GM21786 (cell line): ENCODE results near the gene PACSIN1.

Experiments
- ATAC-seq: cut with Tn5 transposase; IDR thresholded peaks from one replicate; pipeline ENCODE4 v1.9.1; 2021; ENCODE audit not compliant: unreplicated experiment

PACSIN1 gene

DNA sequence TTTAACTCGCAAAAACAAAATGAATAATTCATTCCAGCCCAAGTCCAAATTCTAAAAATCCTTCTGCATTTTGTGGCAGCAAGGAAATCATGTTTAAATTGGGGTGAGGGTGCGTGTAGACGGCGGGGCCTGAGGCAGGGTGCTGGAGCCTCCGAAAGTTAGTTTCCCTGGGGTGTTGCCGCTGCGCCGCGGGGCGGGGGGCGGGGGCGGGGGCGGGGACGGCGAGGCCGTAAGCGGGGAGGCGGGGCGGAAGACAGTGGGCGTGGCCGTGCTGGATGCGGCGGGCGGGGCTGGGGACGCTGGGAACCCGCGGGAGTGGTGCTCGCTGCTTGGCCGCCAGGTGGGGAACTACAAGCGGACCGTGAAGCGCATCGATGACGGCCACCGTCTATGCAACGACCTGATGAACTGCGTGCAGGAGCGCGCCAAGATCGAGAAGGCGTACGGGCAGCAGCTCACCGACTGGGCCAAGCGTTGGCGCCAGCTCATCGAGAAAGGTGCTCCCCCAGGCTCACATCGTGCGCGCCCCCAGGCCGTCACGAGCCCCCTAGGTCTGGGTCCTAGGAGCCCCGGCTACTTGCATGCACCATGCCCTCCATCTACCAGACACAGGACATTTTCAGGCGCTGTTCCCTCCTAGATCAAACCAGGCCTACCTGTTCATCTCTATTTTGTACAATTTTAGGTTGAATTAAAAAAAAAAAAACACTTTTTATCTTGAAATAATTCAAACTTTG, 61.3 kb downstream of the PACSIN1 start:
- ATAC-seq, result peak; percentile 90

DNA sequence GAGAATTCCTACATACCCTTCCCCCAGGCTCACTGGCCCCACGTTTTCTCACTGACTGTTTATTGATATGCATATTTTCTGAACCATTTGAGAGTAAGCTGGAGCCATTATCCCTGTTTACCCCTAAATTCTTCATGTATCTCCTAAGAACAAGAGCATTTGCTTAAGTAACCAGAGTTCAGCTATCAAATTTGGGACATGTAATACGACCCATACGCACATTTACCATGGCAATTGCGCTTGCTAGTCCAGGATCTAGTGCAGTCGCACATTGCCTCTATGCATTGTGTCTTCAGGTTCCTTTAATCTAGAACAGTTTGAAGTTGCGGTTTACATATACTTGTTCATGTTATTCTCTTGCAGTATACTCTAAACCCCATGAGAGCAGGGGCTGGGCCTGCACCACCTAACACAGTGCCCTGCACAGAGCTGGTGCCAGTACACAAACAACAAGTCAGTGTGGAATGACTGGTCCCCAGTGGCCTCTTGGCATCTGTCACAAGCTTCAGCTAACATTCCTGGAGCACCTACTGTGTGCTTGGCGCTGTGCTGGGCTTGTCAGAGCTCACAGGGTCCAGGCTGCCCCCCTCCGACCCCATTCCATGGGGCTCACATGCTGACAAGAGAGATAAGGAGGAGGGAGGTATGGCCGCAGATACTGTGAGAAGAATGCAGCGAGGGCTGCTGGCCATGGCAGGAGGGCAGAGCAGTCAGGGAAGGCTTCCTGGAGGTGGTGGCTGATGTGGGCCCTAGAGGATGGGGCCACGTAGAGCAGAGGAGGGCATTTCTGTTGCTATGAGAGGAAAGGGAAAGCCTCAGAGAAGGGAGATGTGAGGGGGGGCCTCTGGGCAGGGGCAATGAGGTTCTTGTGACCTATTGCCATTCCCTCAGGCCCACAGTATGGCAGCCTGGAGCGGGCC, 62.1 kb downstream of the PACSIN1 start:
- no peak for ATAC-seq

DNA sequence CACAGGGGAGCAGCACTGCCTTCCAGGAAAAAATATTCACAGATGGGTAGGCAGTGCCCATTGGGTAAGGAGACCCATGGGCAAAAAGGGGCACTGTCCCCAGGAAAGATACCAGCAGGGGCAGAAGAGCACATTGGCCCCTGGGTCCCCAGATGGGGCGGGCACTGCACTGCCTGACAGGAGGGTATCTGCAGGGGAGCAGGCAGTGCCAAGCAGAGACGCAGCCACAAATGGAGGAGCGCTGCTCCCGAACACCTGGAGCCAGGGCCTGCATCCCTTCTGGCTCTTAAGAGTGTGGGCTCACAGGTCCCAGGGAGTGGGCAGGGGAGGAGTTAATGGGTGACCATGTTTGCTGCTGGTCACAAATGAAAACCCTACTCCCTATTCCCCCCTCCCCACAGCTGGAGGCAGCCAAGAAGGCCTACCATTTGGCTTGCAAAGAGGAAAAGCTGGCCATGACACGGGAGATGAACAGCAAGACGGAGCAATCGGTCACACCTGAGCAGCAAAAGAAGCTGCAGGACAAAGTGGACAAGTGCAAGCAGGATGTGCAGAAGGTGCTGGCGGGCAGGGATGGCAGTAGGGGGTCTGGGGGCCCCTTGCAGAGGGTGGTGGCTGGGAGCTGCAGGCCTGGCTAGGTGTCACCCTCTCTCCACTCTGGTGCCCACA, 63.3 kb downstream of the PACSIN1 start:
- no peak for ATAC-seq

DNA sequence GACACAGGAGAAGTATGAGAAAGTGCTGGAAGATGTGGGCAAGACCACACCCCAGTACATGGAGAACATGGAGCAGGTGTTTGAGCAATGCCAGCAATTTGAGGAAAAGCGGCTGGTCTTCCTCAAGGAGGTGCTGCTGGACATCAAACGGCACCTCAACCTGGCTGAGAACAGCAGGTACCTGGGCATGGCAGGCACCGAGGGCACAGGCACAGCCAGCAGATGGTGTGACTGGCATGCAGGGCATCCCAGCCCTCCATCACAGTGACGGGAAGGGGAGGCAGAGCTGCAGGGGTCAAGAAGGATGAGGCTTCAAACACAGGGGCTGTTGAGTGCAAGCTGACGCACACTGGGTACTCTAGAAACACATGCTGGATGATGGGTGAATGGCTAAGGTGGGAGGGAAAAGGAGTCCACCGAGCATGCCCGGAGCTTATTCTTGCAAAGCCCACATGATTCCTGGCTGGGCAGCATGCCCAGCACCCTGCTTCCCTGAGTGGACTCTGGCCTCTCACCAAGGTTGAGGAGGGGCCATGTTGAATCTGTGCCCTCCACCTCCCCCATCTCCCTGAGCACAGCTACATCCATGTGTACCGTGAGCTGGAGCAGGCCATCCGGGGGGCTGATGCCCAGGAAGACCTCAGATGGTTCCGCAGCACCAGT, 63.9 kb downstream of the PACSIN1 start:
- ATAC-seq, result no peak

DNA sequence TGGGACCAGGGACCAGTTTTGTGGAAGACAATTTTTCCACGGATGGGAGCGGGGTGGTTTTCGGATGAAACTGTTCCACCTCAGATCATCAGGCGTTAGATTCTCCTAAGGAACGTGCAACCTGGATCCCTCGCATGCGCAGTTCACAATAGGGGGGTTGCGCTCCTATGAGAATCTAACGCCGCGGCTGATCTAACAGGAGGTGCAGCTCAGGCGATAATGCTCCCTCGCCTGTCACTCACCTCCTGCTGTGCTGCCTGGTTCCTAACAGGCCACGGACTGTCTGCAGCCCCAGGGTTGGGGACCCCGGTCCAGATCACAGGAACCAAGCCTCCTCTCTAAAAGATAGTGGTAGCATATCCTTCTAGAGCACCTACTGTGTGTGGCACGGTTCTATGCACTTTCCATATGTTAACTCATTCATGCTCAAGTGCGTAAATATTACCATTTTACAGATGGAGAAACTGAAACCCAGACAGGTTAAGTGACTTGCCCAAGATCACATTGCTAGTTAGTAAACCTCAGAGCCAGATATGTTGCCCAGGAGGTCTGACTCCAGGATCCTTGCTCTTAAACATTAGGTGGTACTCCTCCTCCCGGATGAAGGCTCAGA, 65.0 kb downstream of the PACSIN1 start:
- no peak for ATAC-seq

DNA sequence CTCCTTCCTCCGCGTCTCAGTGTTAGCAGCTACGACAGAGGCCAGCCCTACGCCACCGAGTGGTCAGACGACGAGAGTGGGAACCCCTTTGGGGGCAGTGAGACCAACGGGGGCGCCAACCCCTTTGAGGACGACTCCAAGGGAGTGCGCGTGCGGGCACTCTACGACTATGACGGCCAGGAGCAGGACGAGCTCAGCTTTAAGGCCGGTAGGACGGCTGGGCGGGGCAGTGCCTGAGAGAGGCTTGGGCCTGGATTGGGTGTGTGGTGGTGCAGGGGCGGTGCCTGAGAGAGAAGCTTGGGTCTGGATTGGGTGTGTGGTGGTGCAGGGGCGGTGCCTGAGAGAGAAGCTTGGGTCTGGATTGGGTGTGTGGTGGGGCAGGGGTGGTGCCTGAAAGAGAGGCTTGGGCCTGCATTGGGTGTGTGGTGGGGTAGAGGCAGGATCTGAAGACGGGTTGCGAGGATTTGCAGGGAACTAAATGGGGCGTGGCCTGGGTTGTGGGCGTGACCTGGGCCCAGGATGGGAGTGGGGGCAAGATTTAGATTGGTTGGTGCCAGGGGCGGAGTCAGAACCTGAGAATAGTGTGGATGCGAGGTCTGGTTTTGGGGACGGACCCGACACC, 65.8 kb downstream of the PACSIN1 start:
- no peak for ATAC-seq

DNA sequence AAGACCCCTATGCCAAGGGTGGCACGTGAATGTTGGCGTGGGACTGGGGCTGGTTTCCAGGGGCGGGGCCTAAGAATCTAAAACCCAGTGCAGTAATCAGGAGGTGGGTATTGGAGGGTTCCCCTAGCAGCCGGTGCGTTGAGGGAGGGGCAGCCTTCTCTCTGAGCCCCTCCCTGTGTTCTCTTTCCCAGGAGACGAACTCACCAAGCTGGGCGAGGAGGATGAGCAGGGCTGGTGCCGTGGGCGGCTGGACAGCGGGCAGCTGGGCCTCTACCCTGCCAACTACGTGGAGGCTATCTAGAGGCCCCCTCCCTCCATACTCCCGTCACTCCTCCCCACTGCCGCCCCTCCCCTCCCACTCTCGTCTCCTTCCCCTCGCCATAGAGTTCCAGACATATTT, 66.4 kb downstream of the PACSIN1 start:
- no peak for ATAC-seq

DNA sequence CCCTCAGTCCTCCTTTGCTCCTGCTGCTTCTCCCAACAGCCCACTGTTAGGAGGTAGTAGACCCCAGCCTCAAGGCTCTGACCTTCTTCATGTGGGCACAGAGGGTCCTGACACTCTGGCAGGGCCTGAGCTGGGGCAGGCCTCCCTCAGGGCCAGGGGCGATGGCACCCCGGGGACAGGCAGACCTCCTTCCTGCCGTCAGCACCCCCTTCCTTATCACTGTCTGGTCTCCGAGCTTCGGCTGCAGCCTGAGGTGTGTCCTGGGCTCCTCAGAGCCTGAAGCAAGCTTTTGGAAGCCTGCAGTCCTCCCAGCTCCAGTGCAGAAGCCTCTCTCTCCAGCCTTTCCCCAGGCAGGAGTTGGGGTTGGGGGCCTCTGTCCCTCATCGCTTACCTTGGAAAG, 68.3 kb downstream of the PACSIN1 start:
- ATAC-seq, result no peak

DNA sequence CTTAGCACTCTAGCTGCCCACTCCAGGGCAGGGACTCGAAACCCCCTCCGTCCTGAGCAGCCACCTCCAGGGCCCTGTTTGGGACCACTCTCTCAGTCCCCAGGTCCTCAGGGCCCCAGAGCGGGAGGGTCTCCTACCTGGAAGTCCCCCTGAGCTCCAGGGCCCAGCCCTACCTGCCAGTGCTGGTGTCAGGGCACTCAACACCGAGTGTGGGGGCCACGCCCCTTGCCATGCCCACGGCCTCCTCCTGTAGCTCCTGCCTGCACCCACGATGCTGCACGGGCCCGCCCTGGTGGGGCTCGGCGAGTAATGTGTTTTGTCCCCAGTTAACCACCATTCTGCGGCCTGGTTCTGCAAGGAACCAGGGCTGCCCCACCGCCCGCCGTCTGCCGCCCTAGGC, 68.8 kb downstream of the PACSIN1 start:
- ATAC-seq, result no peak

DNA sequence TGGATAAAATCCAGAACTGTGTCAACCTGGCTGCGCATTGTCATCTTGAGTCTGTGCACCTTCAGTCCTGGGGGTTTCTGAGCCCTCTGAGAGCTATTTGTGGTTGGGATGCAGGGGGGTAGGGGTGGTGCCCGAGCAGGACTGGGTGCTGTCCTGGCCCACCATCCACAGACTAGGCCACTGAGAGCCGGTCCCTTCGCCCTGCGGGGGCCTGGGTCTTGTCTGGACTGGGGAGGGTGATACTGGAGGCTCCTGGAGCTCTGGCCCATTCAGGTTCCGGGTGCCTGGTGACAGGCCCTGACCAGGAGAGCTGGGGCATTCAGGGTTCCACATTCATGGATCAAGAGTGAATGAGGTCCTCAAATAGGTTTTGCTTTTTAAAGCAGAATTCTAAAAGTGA, 69.3 kb downstream of the PACSIN1 start:
- ATAC-seq, result no peak

DNA sequence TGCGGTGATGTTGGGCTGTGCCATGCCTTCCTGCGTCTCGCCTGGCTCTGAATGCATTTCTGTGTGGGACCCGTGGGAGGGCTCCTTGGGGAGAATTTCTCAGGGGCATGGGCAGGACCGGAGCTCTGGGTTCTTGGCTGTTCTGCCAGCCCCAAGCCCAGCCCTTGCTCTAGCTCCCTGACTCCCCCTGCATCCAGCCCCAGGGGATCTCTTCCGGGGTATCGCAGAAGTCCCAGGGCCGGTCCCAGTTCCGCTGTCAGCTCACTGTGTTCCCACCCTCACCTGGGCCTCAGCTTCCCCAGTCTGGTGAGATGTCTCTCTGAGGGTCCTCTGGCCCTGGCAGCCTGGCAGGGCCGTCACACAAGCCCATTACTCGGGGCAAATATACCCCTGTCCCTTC, 69.8 kb downstream of the PACSIN1 start:
- no peak for ATAC-seq

DNA sequence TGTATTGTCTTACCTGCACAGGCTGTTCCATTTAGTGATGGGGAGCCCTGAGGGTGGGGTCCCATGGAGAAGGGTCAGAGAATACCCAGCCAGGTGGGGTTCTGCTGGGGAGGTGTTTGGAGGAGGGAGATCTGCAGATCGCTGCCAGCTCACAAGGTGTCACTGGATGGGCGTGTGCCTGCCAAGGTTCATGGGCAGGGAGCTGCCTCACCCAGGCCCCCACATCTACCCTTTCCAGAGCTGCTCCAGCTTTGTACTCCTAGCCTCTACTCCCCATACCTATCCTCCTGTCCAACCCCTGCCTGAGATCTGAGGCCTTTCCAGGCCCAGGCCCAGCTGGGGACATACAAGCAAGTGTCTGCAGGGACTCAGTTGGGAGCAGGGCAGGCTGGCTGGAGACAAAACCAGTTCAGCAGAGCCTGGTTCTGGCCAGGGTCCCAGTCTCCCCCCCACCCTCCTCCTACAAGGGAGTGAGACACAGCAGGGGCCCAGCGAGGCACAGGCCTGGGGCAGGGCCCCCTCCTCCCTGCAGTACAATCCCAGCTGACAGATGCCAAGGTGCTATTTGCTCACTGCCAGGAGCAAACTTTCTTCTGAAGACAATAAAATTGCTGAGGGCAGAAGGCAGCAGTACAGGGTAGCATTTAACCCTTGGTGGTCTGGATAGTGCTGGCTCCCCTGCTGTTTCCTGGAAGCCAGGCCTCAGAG, 70.5 kb downstream of the PACSIN1 start:
- ATAC-seq, result no peak

DNA sequence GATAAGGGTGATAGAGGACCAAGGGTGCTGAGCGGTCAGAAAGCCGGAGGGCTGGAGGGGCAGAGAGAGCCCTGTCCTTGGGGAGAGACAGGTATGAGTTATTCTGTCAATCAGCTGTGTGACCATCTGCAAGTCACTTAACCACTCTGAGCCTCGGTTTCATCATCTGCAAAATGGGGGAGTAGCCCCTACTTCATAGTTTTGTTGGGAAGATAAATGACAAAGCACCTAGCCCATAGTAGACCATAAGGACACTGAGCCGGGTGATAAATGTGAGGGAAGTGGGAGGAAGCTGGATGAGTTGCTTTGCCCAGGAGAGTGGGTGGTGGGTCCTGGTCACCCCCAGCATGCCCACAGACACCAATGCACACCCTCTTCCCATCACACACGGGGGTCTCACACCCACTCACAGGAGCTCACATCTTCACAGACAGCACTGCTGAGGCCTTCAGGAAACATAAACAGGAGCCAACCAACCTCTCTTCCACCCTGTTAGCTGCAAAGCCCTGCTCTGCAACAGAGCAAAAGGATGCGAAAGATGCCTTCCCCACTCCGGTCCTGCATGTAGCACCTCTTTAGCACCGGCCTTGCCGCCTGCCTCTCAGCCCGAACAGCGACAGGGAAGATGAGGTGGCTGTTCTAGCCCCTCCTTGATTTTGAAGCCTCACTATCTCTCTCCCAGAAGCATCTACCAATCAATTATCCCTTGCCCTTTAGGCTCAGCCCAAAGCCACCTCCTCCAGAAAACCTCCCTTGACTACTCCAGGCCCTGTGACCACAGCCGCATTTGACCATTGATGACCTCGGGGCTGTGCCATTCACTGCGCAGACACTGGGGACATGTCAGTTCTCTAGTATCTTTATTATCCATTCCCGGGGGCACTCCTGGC, 71.3 kb downstream of the PACSIN1 start:
- ATAC-seq, result no peak

DNA sequence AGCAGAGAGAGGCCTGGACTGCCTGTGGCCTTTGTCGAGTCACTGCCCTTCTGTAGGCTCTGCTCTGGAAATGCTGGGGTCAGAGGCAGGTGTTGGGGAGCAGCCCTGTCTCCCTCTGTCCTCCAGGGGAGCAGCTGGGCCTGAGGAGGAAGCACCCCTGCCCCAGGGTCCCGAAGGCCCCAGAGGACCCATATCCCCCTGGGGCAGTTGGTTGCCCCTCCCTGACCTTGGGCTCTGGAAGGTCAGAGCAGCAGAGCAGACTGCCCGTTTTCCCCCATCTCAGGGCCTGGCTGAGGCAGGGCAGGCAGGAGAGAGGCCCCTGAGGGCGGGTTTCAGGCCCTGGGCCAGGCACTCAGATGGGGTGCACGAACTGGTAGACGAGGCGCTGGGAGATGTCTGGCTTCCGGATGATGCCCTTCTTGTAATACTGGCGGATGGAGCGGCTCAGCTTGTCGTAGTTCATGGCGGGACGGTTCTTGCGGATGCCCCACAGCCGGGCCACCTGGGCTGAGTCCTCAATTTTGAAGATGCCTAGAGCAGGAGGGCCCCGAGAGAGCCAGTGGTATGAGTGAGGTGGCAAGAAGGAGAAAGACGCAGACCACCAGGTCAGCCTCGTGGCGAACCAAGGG, 72.2 kb downstream of the PACSIN1 start:
- no peak for ATAC-seq

DNA sequence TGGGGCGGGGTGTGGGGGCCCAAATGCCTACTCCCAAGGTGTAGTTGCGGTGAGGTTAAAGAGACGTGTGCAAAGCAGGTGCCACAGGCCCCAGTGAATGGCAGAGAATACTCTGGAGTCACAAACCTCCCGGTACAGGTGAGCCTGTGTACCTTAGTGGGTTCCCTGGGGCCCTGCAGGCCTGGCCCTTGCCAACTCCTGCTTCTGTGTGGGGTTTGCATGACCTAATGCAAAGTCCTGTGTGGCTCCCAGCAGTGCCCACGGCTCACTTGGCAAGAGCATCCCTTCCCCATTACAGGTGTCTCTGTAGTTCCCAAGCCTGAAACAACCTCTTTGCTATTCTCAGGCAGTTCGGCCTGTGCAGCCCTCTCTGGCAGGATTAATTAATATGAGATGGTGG, 72.7 kb downstream of the PACSIN1 start:
- no peak for ATAC-seq

DNA sequence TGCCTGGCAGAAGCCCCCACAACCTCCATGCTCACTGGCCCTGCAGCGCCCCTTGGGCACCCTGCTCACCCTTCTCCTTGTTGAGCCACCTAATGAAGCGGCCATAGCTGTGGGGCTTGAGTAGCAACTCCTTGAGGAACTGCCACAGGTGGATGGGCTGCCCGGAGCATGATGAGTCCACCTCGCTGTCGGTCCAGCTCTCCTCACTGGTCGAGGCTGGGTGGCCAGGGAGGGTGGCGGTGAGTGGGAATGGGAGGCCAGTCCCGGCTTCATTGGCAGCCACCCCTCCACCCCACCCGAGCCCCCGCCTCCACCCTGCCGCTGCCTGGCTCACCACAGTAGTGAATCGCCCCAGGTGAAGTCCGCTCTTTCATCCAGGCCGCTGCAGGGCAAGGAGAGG, 73.3 kb downstream of the PACSIN1 start:
- no peak for ATAC-seq

DNA sequence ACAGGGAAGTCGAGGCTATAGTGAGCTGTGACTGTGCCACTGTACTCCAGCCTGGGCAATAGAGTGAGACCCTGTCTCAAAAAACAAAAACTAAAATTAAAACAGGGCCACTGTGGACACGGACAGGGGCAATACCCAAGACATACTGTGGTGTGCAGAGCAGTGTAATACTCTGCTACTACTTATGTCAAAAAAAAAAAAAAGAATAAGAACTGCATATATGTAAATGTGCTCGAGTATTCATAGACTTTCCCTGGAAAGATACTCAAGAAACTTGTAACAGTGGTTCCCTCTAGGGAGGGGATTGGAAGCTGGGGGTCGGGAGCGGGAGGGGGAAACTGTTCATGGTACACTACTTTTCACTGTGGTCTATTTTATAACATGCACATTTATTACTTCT, 74.3 kb downstream of the PACSIN1 start:
- ATAC-seq, result no peak

DNA sequence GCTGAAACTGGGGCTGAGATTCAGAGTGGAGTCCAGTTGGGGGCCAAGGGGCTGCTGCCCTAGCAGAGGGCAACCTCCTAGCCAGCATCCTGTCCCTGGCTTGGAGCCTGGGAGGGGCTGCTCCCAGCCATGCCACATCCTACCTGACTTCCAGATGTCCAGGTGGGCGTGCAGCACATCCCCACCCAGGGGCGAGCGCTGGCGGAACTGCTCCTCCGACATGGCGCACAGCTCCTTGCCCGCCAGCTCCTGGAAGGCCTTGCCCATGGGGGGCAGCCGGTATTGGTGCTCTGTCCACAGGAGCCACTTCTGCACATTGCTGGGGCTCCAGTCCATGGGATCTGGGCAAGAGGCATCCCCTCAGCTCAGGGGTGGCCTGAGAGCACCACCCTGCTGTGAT, 75.0 kb downstream of the PACSIN1 start:
- ATAC-seq, result no peak
